Measurements from ENCODE around the gene RGS6. TPM values are rescaled to one million over a fixed set of nuclear protein-coding genes. Genes with fewer than 3 reads are reported as not detected.

The RGS6 gene
- total RNA-seq, 1 donor = not detected

GRCh38 chr14:72013721-72014345 is 81.6 kb downstream of the RGS6 start:
- Histone ChIP-seq H2AFZ (ENCODE audit: low read length) (no peak overlapping the region), H3K9me3 (ENCODE audit: low read depth, low read length) (no peaks in the 10 kb centered on the region), H3K4me3 (ENCODE audit: insufficient read depth, low read length) (no peak overlapping the region), H3K4me2 (ENCODE audit: insufficient read depth, low read length) (no peak overlapping the region), H3K27ac (ENCODE audit: low read depth, low read length) (no peak overlapping the region), H3K79me2 (ENCODE audit: insufficient read depth, low read length) (no peaks in the 10 kb centered on the region), H3K4me1 (ENCODE audit: insufficient read depth, low read length) (no peaks in the 10 kb centered on the region), H4K20me1 (ENCODE audit: insufficient read depth, low read length) (no peaks in the 10 kb centered on the region), H3K27me3 (ENCODE audit: insufficient read depth, low read length) (no peaks in the 10 kb centered on the region), H3K36me3 (ENCODE audit: insufficient read depth, low read length) (no peaks in the 10 kb centered on the region)
- DNase-seq (ENCODE audit: insufficient read length, low spot score, missing footprints) = no peak
- TF ChIP-seq CTCF (IDR thresholded peaks at IDR 0.05; ENCODE audit: extremely low read depth, low read depth, low read length) = no peak

DNA sequence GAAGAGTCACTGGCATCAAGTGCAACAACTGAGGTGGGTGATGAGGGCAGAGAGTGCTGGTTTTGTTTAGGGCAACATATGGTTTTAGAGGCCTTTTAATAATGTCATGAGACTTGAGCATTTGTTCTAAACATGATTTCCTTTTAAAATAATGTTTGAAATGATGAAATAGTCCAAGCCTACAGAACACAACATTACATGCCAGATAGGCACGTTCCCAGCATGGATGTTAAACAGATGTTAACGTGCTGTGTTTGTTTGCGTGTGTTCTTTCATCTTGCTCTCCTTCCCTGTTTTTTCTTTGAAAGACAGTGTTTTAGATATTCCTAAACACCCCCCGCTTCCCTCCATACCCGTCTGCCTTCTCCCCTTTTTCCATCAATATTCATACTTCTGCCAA is 82.3 kb downstream of the RGS6 start:
- TF ChIP-seq CTCF (IDR thresholded peaks at IDR 0.05; ENCODE audit: extremely low read depth, low read depth, low read length) = no peak
- Histone ChIP-seq H4K20me1 (ENCODE audit: insufficient read depth, low read length) (no peaks in the 10 kb centered on the region), H2AFZ (ENCODE audit: low read length) (no peak overlapping the region), H3K27ac (ENCODE audit: low read depth, low read length) (no peak overlapping the region), H3K4me2 (ENCODE audit: insufficient read depth, low read length) (no peak overlapping the region), H3K27me3 (ENCODE audit: insufficient read depth, low read length) (no peaks in the 10 kb centered on the region), H3K4me3 (ENCODE audit: insufficient read depth, low read length) (no peak overlapping the region), H3K36me3 (ENCODE audit: insufficient read depth, low read length) (no peaks in the 10 kb centered on the region), H3K79me2 (ENCODE audit: insufficient read depth, low read length) (no peaks in the 10 kb centered on the region), H3K4me1 (ENCODE audit: insufficient read depth, low read length) (no peaks in the 10 kb centered on the region), H3K9me3 (ENCODE audit: low read depth, low read length) (no peaks in the 10 kb centered on the region)
- no peak for DNase-seq (ENCODE audit: insufficient read length, low spot score, missing footprints)

DNA sequence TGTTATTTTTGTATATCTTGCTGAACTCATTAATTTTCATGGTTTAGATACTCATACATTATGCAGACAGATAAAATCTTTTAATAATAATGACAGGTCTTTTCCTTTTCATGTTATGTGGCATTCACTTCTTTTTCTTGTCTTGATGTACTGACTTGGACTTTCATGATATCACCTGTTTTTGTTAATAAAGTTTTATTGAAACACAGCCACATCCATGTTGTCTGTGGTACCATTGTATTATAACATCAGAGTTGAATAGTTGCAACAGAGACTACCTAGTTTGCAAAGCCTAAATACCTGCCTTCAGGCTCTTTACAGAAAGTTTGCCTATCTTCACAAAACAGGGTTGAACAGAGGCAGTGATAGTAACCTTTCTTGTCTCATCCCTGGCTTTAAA is 85.1 kb downstream of the RGS6 start:
- Histone ChIP-seq H3K27ac (ENCODE audit: low read depth, low read length) (no peak overlapping the region), H3K36me3 (ENCODE audit: insufficient read depth, low read length) (no peaks in the 10 kb centered on the region), H3K4me3 (ENCODE audit: insufficient read depth, low read length) (no peak overlapping the region), H3K4me1 (ENCODE audit: insufficient read depth, low read length) (no peaks in the 10 kb centered on the region), H3K79me2 (ENCODE audit: insufficient read depth, low read length) (no peaks in the 10 kb centered on the region), H3K4me2 (ENCODE audit: insufficient read depth, low read length) (no peak overlapping the region), H4K20me1 (ENCODE audit: insufficient read depth, low read length) (no peaks in the 10 kb centered on the region), H2AFZ (ENCODE audit: low read length) (no peak overlapping the region), H3K27me3 (ENCODE audit: insufficient read depth, low read length) (no peaks in the 10 kb centered on the region), H3K9me3 (ENCODE audit: low read depth, low read length) (no peaks in the 10 kb centered on the region)
- TF ChIP-seq CTCF (IDR thresholded peaks at IDR 0.05; ENCODE audit: extremely low read depth, low read depth, low read length) = no peak
- DNase-seq (ENCODE audit: insufficient read length, low spot score, missing footprints) = no peak

GRCh38 chr14:72023128-72024042 is 91.2 kb downstream of the RGS6 start:
- Histone ChIP-seq H3K27ac (ENCODE audit: low read depth, low read length) (no peak overlapping the region), H3K4me3 (ENCODE audit: insufficient read depth, low read length) (no peak overlapping the region), H3K9me3 (ENCODE audit: low read depth, low read length) (no peaks in the 10 kb centered on the region), H3K79me2 (ENCODE audit: insufficient read depth, low read length) (no peaks in the 10 kb centered on the region), H3K27me3 (ENCODE audit: insufficient read depth, low read length) (no peaks in the 10 kb centered on the region), H2AFZ (ENCODE audit: low read length) (no peak overlapping the region), H4K20me1 (ENCODE audit: insufficient read depth, low read length) (no peaks in the 10 kb centered on the region), H3K36me3 (ENCODE audit: insufficient read depth, low read length) (no peaks in the 10 kb centered on the region), H3K4me2 (ENCODE audit: insufficient read depth, low read length) (no peak overlapping the region), H3K4me1 (ENCODE audit: insufficient read depth, low read length) (no peaks in the 10 kb centered on the region)
- no peak for TF ChIP-seq CTCF (IDR thresholded peaks at IDR 0.05; ENCODE audit: extremely low read depth, low read depth, low read length)
- no peak for DNase-seq (ENCODE audit: insufficient read length, low spot score, missing footprints)

Measured in osteoblast (primary cell).